HG03064 (cell line): ENCODE results near the gene IGSF11.
"Not testable (repeated sequence)": the region's sequence is repeated elsewhere in the genome, so short reads cannot be mapped to it uniquely, and the experiment has no call there.

Experiments used
- ATAC-seq: cut with Tn5 transposase; IDR thresholded peaks from one replicate; pipeline ENCODE4 v1.9.1; 2021; ENCODE audit warnings: low read depth; ENCODE audit not compliant: unreplicated experiment

Gene IGSF11, protein sequence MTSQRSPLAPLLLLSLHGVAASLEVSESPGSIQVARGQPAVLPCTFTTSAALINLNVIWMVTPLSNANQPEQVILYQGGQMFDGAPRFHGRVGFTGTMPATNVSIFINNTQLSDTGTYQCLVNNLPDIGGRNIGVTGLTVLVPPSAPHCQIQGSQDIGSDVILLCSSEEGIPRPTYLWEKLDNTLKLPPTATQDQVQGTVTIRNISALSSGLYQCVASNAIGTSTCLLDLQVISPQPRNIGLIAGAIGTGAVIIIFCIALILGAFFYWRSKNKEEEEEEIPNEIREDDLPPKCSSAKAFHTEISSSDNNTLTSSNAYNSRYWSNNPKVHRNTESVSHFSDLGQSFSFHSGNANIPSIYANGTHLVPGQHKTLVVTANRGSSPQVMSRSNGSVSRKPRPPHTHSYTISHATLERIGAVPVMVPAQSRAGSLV

DNA sequence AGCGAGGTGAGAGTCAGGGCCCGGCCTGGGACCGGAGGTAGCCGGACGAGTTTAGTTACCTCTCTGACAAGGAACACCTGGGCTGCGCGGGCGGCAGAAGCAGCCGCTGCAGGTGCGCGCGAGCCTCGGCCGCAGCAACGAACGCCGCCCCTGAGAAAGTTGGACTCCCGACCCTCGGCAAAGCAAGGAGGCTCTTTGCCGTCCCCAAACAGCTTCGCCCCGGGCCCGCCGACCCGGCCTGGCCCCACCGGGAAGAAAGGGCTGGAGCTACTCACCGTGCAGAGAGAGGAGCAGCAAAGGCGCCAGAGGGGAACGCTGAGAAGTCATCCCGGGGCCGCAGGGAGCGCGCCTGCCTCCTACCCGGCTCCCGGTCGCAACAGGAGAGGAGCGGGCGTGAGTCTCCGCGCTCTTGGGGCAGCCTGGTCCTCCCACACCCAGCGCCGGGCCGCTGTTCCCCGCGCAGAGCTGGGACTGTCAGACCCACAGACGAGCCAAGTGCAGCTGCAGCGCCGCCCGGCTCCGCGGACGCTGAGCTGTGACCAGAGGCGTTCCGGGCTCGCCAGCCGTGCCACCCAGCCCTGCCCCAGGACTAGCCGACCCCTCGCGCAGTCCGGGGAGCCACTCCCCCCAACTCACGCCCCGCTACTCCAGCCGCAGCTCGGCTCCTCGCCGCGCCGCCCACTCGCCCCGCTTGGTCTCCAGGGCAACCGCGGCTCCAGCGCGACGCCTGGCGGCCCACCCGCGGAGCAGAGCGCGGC lies at the start of gene IGSF11:
IGSF11 (minus strand) TSS at position 591 of the 758 bp plus-strand sequence; CDS start at position 327, 264 bp downstream.
- ATAC-seq, result peak; percentile 91

- no peak for ATAC-seq
Measured at GRCh38 chr3:119080364-119080763, 45.7 kb upstream of the IGSF11 start.

GRCh38 chr3:119073258-119074001 lies 38.8 kb upstream of the IGSF11 start:
- ATAC-seq, result no peak

DNA sequence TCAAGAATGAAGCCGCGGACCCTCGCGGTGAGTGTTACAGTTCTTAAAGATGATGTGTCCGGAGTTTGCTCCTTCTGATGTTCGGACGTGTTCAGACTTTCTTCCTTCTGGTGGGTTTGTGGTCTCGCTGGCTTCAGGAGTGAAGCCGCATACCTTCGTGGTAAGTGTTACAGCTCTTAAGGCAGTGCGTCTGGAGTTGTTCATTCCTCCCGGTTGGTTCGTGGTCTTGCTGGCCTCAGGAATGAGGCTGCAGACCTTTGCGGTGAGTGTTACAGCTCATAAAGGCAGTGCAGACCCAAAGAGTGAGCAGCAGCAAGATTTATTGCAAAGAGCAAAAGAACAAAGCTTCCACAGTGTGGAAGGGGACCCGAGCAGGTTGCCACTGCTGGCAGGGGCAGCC lies 37.8 kb upstream of the IGSF11 start:
- not testable (repeated sequence) for ATAC-seq

DNA sequence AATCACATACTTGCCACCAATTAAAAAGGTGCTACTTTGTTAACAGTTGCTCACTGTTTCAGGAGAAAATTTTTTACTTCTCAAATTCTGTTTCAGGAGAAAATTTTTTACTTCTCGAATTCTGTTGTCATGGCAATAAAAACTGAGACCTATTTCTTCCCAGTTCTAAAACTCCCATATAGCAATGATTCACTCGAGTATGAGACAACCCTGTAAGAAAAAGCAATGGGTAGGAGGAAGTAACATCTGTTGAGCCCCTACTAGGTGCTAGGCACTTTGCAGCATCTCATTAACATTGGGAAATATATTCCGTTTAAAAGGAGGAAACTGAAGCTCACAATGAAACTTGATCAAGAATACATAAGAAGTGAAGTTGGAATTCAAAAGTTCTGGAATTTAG lies 35.1 kb upstream of the IGSF11 start:
- no peak for ATAC-seq

- no peak for ATAC-seq
Measured at GRCh38 chr3:119063471-119063870, 28.8 kb upstream of the IGSF11 start.

DNA sequence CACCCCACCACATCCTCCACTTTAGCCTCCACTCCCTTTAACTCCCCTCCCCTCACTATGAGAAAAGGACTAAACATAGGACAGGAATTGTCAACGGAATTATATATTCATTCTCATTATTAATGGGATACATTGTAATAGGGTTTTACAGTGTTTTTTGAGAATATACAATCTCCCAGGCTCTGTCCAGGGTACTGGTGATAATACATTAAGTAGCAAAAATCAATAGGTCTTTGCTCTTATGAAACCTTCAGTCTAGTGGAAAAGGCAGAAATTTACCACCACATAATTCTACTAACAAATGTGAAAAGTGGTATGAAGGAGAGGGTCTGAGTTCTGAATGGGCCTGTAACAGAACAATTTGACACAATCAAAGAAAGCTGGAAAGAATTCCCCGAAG lies 28.2 kb upstream of the IGSF11 start:
- no peak for ATAC-seq

DNA sequence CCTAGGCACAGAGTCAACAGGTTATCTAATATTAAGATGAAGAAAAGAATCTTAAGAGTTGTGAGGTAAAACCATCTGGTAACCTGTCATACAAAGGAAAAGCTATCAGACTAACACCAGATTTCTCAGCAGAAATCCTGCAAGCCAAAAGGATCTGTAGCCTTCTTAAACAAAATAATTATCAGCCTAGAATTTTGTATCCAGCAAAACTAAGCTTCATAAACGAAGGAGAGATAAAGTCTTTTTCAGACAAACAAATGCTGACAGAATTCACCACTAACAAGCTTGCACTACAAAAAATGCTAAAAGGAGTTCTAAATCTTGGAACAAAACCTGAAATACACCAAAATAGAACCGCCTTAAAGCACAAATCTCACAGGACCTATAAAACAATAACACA lies 9.9 kb upstream of the IGSF11 start:
- ATAC-seq, result no peak

DNA sequence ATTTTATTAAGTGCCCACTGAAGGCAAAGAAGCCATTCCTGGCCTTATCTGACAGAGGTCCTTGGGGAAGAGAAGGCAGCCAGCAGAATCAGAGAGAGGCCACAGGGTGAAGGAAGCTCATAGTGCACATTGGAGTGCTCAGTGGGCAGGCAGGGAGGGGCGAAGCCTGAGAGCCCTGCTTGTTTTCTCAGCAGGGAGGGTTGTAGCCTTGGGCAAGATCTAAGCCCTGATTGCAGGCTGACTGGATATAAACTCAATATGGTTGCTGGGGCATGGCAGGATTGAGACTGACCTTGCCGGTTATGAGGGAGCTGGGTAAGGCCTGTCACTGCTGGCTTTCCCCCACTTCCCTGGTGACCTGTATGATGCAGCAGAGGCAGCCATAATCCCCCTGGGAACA lies 7.5 kb upstream of the IGSF11 start:
- no peak for ATAC-seq

DNA sequence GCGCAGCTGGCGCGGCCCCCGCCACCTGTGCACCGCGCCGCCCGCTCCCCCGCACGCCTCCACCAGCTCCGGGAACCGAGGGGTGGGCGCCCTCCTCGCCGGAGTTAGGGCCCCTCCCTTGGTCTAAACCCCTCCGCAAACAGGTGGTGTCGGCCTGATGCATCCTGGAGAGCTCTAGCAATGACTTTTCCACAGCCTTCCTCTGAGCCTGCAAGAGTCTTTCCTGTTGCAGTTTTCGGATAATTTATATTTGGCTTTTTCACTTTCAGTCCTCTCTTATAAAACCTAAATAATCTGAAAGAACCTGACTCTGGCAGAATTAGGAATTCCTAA lies 334 bp upstream of the IGSF11 start:
- no peak for ATAC-seq

DNA sequence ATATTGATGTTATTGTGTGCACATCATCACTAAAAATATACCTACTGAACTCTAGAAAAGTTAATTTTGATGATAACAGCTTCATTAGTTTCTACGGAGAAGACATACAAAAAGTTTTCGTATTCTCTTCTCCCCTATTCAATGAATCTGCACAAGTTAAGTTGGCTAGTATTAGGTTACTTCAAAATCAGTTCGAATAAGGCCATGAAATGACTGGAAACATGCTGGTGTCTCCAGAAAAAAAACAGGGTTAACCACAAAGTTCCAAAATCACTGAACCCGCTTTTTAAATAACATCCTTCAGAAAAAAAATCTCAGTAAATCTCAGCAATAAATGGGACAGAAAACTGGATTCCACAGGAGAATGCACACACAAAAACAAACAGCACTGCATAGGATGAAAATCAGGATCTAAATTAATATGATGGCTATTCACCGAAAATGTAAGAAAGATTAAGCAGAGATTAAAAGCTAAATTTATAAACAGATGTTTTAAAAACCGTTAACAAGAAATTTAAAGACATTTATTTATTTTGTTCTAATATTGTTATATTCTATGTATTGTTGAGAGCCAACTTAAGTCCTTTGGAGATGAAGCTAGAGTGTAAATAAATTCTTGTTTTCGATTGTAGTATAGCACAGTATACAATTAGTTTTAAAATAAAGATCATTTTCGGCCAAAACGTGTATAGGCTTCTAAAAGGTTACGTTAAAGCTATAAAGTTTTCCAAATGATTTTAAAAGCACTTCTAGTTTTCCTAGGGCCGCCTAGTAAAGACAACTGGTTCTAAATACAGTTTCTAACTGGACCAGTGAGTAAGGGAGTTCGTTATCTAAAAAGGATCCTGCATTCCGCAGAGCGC lies 1.0 kb downstream of the IGSF11 start:
- no peak for ATAC-seq

DNA sequence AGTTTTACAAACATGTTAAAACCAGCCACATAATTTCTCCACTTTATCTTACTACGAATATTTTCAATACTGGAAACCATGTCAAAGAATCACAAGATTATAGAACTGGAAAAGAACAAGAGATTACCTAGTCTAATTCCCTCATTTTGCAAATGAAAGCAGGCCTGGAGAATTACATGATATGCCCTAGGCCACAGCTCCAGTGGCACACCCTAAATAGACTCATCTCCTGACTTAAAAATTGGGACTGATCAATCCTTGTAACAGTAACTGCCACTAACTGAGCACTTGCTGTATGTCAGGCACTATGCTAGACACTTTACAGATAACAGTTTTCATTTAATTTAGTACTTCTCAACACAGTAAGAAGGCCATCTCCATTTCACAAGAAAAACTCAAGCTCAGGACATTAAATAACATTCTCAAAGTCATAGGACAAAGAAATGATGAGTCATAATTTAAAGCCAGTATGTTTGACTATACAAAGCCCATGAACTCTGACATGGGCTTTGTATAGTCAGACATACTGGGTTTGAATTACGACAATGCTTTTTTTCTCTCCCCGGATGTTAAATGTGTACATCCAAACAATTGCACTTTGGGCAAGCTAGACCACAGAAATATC lies 9.4 kb downstream of the IGSF11 start:
- no peak for ATAC-seq

DNA sequence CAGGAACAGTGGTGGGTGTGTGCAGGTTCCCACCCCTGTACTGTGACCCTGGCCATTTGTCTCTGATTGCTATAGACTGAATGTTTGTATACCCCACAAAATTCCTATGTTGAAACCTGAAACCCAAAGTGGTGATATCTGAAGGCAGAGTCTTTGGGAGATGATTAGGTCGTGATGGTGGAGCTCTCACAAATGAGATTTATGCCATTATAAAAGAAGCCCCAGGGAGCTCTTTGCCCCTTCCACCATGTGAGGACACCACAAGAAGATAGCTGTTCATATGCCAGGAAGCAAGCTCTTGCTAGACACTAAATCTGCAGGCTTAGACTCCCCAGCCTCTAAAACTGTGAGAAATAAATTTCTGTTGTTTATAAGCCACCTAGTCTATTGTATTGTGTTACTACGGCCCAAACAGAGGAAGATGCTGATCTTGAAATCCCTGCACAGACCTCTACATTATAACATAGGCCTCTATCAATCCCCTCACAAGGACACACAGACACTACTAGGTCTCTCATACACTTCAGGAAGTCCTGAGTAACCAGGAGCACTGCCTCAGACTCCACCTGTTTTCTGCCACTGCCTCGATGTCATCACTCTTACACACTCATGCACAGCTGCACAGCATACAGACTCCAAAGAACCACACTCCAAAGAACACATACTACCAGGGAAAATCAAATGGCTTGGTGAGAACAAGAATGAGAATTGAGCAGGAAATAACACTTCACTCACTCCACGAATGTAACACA lies 14.7 kb downstream of the IGSF11 start:
- ATAC-seq, result no peak

DNA sequence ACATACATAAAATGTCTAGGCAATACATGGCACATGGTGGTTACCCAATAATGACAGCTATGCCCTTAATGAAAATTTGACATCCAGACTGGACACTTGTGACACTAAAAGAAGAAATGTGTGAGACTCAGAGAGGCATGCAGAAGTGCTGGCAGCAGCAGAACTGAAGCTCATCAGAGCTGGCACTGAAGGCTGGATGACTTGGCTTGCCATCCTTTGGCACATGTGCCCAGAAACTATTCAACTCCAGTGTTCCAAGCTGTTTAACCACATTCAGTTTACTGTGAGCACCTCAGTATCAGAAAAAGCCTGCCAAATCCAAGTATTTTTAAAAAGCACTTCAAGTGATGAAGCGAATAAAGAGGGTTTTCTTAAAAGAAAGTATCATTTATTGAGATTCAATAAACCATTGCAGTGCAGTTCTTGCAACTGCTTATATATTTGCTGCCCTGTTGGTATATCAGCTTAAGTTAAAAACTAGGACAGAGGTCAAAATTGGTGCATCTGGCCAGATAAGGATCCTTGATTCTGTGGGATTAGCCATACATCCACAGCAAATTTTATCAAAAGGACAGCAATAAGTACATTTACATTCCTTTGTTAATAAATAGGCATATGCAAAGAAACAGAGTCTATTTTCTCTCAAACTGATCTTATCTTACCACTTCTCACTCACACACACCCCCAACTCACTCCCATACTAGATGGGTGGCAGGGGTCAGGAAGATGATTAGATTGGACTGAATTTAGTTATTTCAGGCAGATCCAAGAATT lies 15.8 kb downstream of the IGSF11 start:
- ATAC-seq, result no peak

- ATAC-seq, result no peak
Measured at GRCh38 chr3:119015942-119016341, 18.7 kb downstream of the IGSF11 start.

DNA sequence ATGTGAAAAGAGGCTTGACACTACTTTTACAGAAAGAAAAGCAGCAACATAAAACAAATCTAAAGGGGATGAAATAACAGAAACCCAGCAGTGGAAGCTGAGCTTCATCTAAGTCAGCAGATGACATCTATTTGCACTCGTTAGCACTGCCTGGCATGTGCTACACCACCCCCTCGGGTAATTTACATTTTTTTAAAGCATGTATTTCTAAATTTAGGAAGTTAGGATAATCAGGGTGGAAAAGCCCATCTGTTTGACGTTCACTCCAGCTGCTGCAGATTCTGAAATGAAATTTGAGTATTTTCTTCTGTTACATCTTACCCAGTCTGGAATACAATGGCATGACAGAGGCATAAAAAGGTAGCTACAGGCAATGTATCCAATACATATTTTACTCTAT lies 20.7 kb downstream of the IGSF11 start:
- ATAC-seq, result no peak

DNA sequence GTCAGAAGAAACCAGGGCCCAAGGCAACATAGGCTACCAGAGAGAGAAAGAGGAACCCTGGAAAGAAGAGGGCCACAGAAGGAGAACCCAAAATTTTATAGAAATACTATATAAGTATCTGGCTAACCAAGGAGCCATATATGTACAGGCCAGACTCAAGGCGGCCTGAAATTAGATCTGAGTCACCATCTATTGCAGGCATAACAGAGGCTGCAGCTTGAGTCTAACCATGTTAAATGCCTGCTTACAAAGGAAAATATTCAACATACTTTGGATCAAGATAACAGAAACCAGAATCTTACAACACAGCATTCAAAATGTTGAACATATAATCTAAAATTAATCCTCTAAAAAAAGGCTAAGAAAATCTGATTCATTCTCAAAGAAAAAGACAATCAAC lies 23.1 kb downstream of the IGSF11 start:
- ATAC-seq, result no peak

DNA sequence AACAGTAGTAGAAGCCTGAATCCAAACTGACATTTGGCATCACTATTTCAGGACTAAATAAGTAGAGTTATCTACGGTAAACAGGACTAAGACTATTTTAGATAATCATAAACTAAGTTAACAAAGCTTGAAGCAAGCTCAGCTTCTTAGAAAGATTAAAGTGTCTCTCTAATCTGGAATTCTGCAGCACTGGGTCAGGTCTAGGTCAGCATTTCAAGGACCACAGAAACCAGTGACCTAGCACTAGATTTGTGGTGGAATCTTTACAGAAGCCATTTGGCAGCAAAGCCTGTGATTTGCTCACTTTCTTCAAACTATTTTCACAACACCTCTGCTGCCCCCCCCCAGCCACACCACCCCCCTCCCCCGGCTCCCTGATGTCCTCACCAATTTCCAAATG lies 37.5 kb downstream of the IGSF11 start:
- no peak for ATAC-seq

DNA sequence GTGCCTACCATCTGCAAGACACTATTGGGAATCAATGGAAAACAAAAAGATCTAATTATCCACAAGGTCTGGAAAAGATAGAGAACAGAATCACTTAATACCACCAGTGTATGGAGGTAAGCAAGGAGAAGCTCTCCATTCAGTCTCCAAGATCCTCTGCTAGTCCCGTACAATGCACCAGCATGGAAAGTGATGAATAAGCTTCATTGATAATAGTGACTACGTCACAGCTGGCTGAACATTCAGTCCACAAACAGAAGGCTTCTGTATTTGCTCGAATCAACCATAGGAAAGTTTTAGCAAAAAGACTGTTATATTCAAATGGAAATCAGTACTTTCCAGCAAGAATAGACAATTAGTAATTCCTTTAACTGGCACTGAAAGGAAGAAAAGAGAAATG lies 42.9 kb downstream of the IGSF11 start:
- ATAC-seq, result no peak
